Measurements from ENCODE around the gene MACROD2.
A peak's percentile ranks its signal among the peaks of the same experiment; 100 is the strongest.
"Not testable (repeated sequence)": the region's sequence is repeated elsewhere in the genome, so short reads cannot be mapped to it uniquely, and the experiment has no call there.

MACROD2 gene

GRCh38 chr20:14956026-14956425 lies 960.7 kb downstream of the MACROD2 start:
- DNase-seq (ENCODE audit: low read depth): no peak

- DNase-seq (ENCODE audit: low read depth): no peak
Observed at GRCh38 chr20:14956538-14956937, 961.2 kb downstream of the MACROD2 start.

GRCh38 chr20:14957402-14957801 lies 962.1 kb downstream of the MACROD2 start:
- DNase-seq (ENCODE audit: low read depth): no peak

GRCh38 chr20:14958626-14959025 lies 963.3 kb downstream of the MACROD2 start:
- DNase-seq (ENCODE audit: low read depth): no peak

- DNase-seq (ENCODE audit: low read depth): no peak
Observed at GRCh38 chr20:14959506-14960475, 964.5 kb downstream of the MACROD2 start.

GRCh38 chr20:14960831-14961230 lies 965.5 kb downstream of the MACROD2 start:
- DNase-seq (ENCODE audit: low read depth): no peak

GRCh38 chr20:14963262-14963663 lies 967.9 kb downstream of the MACROD2 start:
- no peak for DNase-seq (ENCODE audit: low read depth)

- DNase-seq (ENCODE audit: low read depth): no peak
Observed at GRCh38 chr20:14966203-14966602, 970.9 kb downstream of the MACROD2 start.

- DNase-seq (ENCODE audit: low read depth): no peak
Observed at GRCh38 chr20:14966808-14967207, 971.5 kb downstream of the MACROD2 start.

- DNase-seq (ENCODE audit: low read depth): no peak
Observed at GRCh38 chr20:14972256-14972655, 976.9 kb downstream of the MACROD2 start.

- DNase-seq (ENCODE audit: low read depth): no peak
Observed at GRCh38 chr20:14972690-14973089, 977.4 kb downstream of the MACROD2 start.

- DNase-seq (ENCODE audit: low read depth): no peak
Observed at GRCh38 chr20:14979453-14979986, 984.2 kb downstream of the MACROD2 start.

- DNase-seq (ENCODE audit: low read depth): not testable (repeated sequence)
Observed at GRCh38 chr20:14981486-14981885, 986.2 kb downstream of the MACROD2 start.

GRCh38 chr20:14982324-14982723 lies 987.0 kb downstream of the MACROD2 start:
- not testable (repeated sequence) for DNase-seq (ENCODE audit: low read depth)

GRCh38 chr20:14984305-14984704 lies 989.0 kb downstream of the MACROD2 start:
- no peak for DNase-seq (ENCODE audit: low read depth)

- DNase-seq (ENCODE audit: low read depth): no peak
Observed at GRCh38 chr20:14984768-14985622, 989.7 kb downstream of the MACROD2 start.

GRCh38 chr20:14986026-14986655 lies 990.8 kb downstream of the MACROD2 start:
- DNase-seq (ENCODE audit: low read depth): no peak

- DNase-seq (ENCODE audit: low read depth): no peak
Observed at GRCh38 chr20:14986656-14987055, 991.3 kb downstream of the MACROD2 start.

GRCh38 chr20:14989535-14990290 lies 994.4 kb downstream of the MACROD2 start:
- no peak for DNase-seq (ENCODE audit: low read depth)

GRCh38 chr20:14991023-14991422 lies 995.7 kb downstream of the MACROD2 start:
- DNase-seq (ENCODE audit: low read depth): no peak

GRCh38 chr20:14992153-14992552 lies 996.8 kb downstream of the MACROD2 start:
- peak; percentile 27 for DNase-seq (ENCODE audit: low read depth)

All from non-pigmented ciliary epithelial cell (primary cell).